ENCODE results near the gene NLRC4. TPM values are rescaled to one million over a fixed set of nuclear protein-coding genes. Genes with fewer than 3 reads are reported as not detected.

NLRC4 gene
- total RNA-seq, 2 donors from 2014 or later = 0.23 to 1.1 TPM

DNA sequence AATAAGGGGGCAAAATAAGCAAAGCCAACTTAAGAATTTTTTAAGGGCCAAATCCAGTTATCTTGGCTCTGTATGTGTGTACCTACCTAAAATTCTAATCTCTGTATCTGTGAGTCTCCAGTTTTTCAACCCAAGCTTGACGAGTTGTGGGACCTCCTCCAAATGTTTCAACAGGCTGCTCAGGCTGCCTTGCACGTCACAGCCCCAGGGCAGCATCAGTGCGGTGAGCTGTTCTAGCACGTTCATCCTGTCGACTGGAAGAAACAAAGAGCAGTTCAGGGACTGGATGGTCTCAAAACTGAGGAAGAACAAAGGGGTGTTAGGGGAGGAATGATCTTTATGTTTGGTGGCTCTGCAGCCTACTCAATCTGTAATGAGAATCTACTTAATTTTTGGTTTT is 29.4 kb downstream of the NLRC4 start:
- DNase-seq (ENCODE audit: low spot score) = peak; percentile 64
- 42% methylated on average over 5 of the region's 5 CpGs for WGBS
- H3K9me3 ChIP-seq = no peaks in the 10 kb centered on the region
- H3K4me1 ChIP-seq (replicated peaks) = no peaks in the 10 kb centered on the region
- H3K36me3 ChIP-seq = no peaks in the 10 kb centered on the region
- H3K4me3 ChIP-seq = no peak overlapping the region
- no peaks in the 10 kb centered on the region for H3K27me3 ChIP-seq (replicated peaks; ENCODE audit: insufficient read depth)
- intact Hi-C loops (cut with DNase I) = no loop called here
- no peak for TF ChIP-seq POLR2A (IDR thresholded peaks at IDR 0.05)
- TF ChIP-seq, protein P1, sequence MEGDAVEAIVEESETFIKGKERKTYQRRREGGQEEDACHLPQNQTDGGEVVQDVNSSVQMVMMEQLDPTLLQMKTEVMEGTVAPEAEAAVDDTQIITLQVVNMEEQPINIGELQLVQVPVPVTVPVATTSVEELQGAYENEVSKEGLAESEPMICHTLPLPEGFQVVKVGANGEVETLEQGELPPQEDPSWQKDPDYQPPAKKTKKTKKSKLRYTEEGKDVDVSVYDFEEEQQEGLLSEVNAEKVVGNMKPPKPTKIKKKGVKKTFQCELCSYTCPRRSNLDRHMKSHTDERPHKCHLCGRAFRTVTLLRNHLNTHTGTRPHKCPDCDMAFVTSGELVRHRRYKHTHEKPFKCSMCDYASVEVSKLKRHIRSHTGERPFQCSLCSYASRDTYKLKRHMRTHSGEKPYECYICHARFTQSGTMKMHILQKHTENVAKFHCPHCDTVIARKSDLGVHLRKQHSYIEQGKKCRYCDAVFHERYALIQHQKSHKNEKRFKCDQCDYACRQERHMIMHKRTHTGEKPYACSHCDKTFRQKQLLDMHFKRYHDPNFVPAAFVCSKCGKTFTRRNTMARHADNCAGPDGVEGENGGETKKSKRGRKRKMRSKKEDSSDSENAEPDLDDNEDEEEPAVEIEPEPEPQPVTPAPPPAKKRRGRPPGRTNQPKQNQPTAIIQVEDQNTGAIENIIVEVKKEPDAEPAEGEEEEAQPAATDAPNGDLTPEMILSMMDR (IDR thresholded peaks at IDR 0.05) = no peak
- TF ChIP-seq POLR2AphosphoS5 (IDR thresholded peaks at IDR 0.05) = peak; percentile 24
- H3K27ac ChIP-seq = peak overlapping the region in 1 of 2 donors; percentile 17

DNA sequence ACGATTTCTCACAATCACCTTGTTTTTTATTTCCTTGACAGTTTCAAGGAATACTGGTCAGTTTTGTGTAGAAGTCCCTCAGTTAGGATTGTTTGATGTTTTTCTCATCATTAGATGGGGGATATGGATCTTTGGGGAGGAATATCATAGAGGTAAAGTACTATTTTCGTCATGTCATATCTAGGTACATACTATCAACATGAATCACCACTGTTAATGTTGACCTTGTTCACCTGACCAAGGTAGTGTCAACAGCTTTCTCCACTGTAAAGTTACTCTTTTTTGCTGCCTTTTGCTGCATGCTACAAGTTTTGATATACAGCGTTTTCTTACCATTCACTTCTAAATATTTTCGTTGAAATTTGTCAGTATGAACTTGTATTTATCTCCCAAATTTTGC is 32.7 kb downstream of the NLRC4 start:
- Histone ChIP-seq H3K4me1 (replicated peaks) (no peaks in the 10 kb centered on the region), H3K27ac (no peak overlapping the region), H3K27me3 (replicated peaks; ENCODE audit: insufficient read depth) (no peaks in the 10 kb centered on the region), H3K4me3 (no peak overlapping the region), H3K9me3 (no peaks in the 10 kb centered on the region), H3K36me3 (no peaks in the 10 kb centered on the region)
- no peak for DNase-seq (ENCODE audit: low spot score)
- no peak for TF ChIP-seq POLR2A (IDR thresholded peaks at IDR 0.05)
- TF ChIP-seq, protein P1 (IDR thresholded peaks at IDR 0.05) = no peak
- TF ChIP-seq POLR2AphosphoS5 (IDR thresholded peaks at IDR 0.05) = no peak
- 89% methylated on average over 4 of the region's 4 CpGs for WGBS
- intact Hi-C loops (cut with DNase I) = no loop called here

DNA sequence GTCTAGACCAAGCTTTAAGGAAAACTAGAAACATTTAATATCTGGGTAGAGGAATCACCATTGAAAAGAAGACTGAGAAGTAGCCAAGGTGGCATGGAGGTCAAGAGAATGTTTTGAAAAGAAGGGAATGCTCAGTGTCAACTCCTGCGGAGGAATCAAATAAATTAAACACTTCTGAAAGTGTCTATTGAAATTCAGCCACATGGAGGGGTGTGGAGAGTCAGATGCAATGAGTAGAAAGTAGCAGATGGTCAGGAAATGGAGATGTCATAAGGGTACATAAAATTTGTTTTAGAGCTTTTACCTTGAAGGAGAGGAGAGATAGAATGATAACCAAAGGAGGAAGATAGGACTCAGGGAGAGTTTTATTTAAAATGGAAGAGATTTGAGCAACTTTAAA is 35.1 kb downstream of the NLRC4 start:
- 19% methylated on average over 1 of the region's 1 CpG for WGBS
- H3K4me1 ChIP-seq (replicated peaks) = no peaks in the 10 kb centered on the region
- H3K4me3 ChIP-seq = no peak overlapping the region
- H3K27me3 ChIP-seq (replicated peaks; ENCODE audit: insufficient read depth) = no peaks in the 10 kb centered on the region
- H3K36me3 ChIP-seq = no peaks in the 10 kb centered on the region
- DNase-seq (ENCODE audit: low spot score) = no peak
- TF ChIP-seq POLR2AphosphoS5 (IDR thresholded peaks at IDR 0.05) (no peak), POLR2A (IDR thresholded peaks at IDR 0.05) (no peak)
- TF ChIP-seq, protein P1 (IDR thresholded peaks at IDR 0.05) = no peak
- H3K27ac ChIP-seq = no peak overlapping the region
- no peaks in the 10 kb centered on the region for H3K9me3 ChIP-seq
- intact Hi-C loops (cut with DNase I) = no loop called here

DNA sequence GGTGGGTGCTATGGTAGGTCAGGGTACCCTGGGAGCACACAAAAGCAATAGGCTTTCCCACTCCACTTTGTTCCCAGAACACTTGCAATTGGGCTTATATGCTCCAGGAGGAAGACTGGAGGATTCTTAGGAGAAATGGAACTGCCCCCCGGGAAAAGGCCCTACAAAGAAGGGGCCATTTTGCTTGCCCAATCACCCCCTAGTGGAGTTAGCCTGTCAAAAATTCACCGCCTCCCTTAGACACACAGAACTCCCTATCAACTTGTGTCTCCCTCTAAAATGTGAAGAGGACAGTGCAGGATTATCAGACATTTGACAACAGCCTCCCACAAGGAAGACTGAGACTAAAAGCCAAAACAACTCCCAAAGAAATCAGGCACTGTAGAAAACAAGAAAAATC is 36.5 kb downstream of the NLRC4 start:
- Histone ChIP-seq H3K27ac (no peak overlapping the region), H3K4me3 (no peak overlapping the region), H3K4me1 (replicated peaks) (no peaks in the 10 kb centered on the region), H3K27me3 (replicated peaks; ENCODE audit: insufficient read depth) (no peaks in the 10 kb centered on the region), H3K9me3 (no peaks in the 10 kb centered on the region), H3K36me3 (no peaks in the 10 kb centered on the region)
- TF ChIP-seq POLR2A (IDR thresholded peaks at IDR 0.05) (no peak), POLR2AphosphoS5 (IDR thresholded peaks at IDR 0.05) (no peak)
- TF ChIP-seq, protein P1 (IDR thresholded peaks at IDR 0.05) = no peak
- intact Hi-C loops (cut with DNase I) = no loop called here
- WGBS = 81% methylated on average over 2 of the region's 2 CpGs
- DNase-seq (ENCODE audit: low spot score) = no peak

DNA sequence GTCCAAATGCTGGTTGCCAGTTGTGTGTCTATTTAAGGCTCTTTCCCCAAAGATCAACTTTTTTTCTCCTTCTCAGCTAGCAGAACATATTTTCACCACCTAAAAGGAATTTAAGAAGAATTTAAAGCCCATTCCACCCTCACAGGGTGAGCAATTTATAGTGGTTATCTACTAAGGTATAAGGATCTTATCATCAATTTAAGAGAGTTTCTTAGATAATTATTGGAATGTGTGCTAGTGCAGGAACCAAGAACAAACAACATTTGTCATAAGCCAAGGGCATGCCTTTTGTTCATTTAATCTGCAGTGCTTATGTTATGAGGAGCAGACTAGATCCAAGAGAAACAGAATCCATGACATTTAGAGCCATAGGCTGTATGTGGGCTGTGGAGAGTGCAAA is 37.2 kb downstream of the NLRC4 start:
- Histone ChIP-seq H3K36me3 (no peaks in the 10 kb centered on the region), H3K27me3 (replicated peaks; ENCODE audit: insufficient read depth) (no peaks in the 10 kb centered on the region), H3K9me3 (no peaks in the 10 kb centered on the region), H3K4me3 (no peak overlapping the region), H3K4me1 (replicated peaks) (no peaks in the 10 kb centered on the region), H3K27ac (no peak overlapping the region)
- DNase-seq (ENCODE audit: low spot score) = no peak
- intact Hi-C loops (cut with DNase I) = no loop called here
- TF ChIP-seq POLR2A (IDR thresholded peaks at IDR 0.05) = no peak
- TF ChIP-seq POLR2AphosphoS5 (IDR thresholded peaks at IDR 0.05) = no peak
- TF ChIP-seq, protein P1 (IDR thresholded peaks at IDR 0.05) = no peak

All from prostate gland (tissue), 2 donors.